Activated naive CD4-positive, alpha-beta T cell treated with anti-CD3 and anti-CD28 coated beads, Interleukin-2, amount 10 ng/mL, durations not matched to agents 7 days and 5 days (primary cell): ENCODE data around the gene ERBB3.
"Not testable (repeated sequence)": the region's sequence is repeated elsewhere in the genome, so short reads cannot be mapped to it uniquely, and the experiment has no call there.

Source experiments
- CTCF ChIA-PET: fragments of 350-600 bp; sonication (Branson Sonifier 250); formaldehyde crosslinking; loops from one replicate; lab custom pipeline; 2021; ENCODE audit warnings: antibody characterized with exemption; lab: Charles Lee
- DNase-seq: peaks from one replicate; pipeline ENCODE4 v3.0.0-alpha.2; 2020
- H3K27ac Mint-ChIP-seq: one replicate; pipeline ENCODE4 v1.8.0; 2021; ENCODE audit warnings: mild to moderate bottlenecking, moderate library complexity, mixed read lengths
- H3K27me3 Mint-ChIP-seq: one replicate; pipeline ENCODE4 v1.8.0; 2021; ENCODE audit warnings: mild to moderate bottlenecking, mixed read lengths
- H3K36me3 Mint-ChIP-seq: one replicate; pipeline ENCODE4 v1.8.0; 2021; ENCODE audit warnings: mixed read lengths
- H3K4me1 Mint-ChIP-seq: one replicate; pipeline ENCODE4 v1.8.0; 2021; ENCODE audit warnings: mixed read lengths
- H3K4me3 Mint-ChIP-seq: one replicate; pipeline ENCODE4 v1.8.0; 2021; ENCODE audit warnings: mild to moderate bottlenecking, moderate library complexity, mixed read lengths
- H3K9me3 Mint-ChIP-seq: one replicate; pipeline ENCODE4 v1.8.0; 2021; ENCODE audit warnings: mixed read lengths

The ERBB3 gene

DNA sequence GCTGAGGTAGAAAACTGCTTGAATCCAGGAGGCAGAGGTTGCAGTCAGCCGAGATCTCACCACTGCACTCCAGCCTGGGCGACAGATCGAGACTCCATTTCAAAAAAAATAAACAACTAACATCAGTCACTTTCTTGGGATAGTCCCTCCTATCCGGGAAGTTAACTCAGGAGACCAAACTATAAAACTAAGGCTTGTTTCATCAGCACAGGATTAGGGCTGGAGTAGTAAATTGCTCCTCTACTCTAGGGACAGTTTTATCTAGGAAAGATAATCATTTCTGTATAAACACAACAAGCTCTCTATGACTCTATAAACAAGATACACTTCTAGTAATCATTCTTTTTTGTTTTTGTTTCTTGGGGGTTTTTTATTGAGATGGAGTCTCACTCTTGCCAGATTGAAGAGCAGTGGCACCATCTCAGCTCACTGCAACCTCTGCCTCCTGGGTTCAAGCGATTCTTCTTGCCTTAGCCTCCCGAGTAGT, 26.5 kb upstream of the ERBB3 start:
- no peak overlapping the region for H3K4me3 Mint-ChIP-seq
- CTCF ChIA-PET = interaction anchor here (0.9 to 1.5 kb wide), 2 partner anchors 17 to 58 kb away, joined by 3 to 7 read pairs; no protein-coding TSS in a partner anchor
- peaks cover 11% of the 10 kb centered on the region for H3K4me1 Mint-ChIP-seq
- no peak overlapping the region for H3K27ac Mint-ChIP-seq
- peaks cover 10% of the 10 kb centered on the region for H3K27me3 Mint-ChIP-seq
- peaks cover 5% of the 10 kb centered on the region for H3K9me3 Mint-ChIP-seq
- DNase-seq = no peak
- no peaks in the 10 kb centered on the region for H3K36me3 Mint-ChIP-seq

DNA sequence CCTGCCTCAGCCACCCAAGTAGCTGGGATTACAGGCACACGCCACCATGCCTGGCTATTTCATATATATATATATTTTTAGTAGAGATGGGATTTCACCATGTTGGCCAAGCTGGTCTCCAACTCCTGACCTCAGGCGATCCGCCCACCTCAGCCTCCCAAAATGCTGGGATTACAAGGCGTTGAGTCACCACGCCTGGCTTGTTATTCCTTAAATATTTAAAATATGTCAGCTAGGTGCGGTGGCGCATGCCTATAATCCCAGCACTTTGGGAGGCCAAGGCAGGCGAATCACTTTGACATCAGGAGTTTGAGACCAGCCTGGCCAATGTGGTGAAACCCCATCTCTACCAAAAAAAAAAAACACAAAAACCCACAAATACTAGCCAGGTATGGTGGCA, 20.0 kb upstream of the ERBB3 start:
- not testable (repeated sequence) for H3K4me3 Mint-ChIP-seq, H3K9me3 Mint-ChIP-seq, H3K27ac Mint-ChIP-seq, DNase-seq, H3K36me3 Mint-ChIP-seq
- CTCF ChIA-PET = interaction anchor here (0.9 kb wide), 1 partner anchor 64 kb away, joined by 4 read pairs; no protein-coding TSS in a partner anchor
- H3K4me1 Mint-ChIP-seq = peaks cover 11% of the 10 kb centered on the region
- H3K27me3 Mint-ChIP-seq = peaks cover 35% of the 10 kb centered on the region

DNA sequence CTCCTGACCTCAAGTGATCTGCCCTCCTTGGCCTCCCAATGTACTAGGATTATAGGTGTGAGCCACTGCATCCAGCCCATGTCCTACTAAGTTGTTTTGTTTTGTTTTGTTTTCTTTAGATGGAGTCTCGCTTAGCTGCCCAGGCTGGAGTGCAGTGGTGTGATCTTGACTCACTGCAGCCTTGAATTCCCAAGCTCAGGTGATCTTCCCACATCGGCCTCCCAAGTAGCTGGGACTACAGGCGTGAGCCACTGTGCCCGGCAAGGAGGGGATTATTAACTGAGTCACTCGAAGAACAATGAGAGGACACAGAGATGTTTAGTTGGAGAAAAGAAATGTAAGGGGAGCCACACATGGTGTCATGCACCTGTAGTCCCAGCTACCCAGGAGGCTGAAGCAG, 18.0 kb upstream of the ERBB3 start:
- Mint-ChIP-seq H3K4me3 (no peak overlapping the region), H3K27ac (no peak overlapping the region), H3K9me3 (no peaks in the 10 kb centered on the region), H3K4me1 (peaks cover 2% of the 10 kb centered on the region), H3K27me3 (peaks cover 35% of the 10 kb centered on the region), H3K36me3 (no peaks in the 10 kb centered on the region)
- CTCF ChIA-PET = interaction anchor here (1.0 to 1.5 kb wide), 4 partner anchors 10 to 66 kb away, joined by 3 to 7 read pairs (median 4); no protein-coding TSS in a partner anchor
- DNase-seq = no peak

DNA sequence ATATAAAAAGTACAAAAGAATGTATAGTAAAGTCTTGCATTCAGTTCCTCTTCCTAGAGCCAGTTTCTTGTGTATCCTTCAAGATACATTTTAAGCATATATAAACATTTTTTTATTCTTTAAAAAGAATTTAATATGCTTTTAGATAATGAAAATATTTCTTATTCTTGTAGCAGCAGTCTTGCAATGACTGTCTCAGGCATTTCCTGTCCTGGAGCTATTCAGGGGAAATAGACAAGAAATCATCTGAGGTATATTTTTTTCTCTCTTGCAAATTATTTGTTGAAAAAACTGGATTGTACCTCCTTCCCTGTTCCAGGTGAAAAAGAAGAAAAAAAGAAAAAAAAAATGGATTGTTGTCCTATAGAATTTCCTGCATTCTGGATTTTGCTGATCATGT, 17.0 kb upstream of the ERBB3 start:
- Mint-ChIP-seq H3K4me1 (peaks cover 1% of the 10 kb centered on the region), H3K36me3 (no peaks in the 10 kb centered on the region), H3K9me3 (no peaks in the 10 kb centered on the region), H3K4me3 (no peak overlapping the region), H3K27ac (no peak overlapping the region), H3K27me3 (peaks cover 27% of the 10 kb centered on the region)
- CTCF ChIA-PET = interaction anchor here (0.9 kb wide), 1 partner anchor 67 kb away, joined by 3 read pairs; no protein-coding TSS in a partner anchor
- no peak for DNase-seq

DNA sequence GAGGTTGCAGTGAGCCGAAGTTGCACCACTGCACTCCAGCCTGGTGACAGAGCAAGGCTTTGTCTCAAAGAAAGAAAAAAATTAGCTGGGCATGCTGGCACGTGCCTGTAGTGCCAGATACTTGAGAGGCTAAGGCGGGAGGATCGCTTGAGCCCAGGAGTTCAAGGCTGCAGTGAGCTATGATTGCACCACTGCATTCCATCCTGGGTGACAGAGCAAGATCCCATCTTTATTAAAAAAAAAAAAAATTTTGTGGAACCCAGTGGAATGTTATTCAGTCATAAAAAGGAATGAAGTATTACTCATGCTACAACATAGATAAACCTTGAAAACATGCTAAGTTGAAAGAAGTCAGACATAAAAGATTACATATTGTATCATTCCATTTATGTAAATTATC, 8.3 kb upstream of the ERBB3 start:
- Mint-ChIP-seq H3K4me3 (no peak overlapping the region), H3K36me3 (no peaks in the 10 kb centered on the region), H3K9me3 (no peaks in the 10 kb centered on the region), H3K4me1 (peaks cover 2% of the 10 kb centered on the region), H3K27ac (no peak overlapping the region), H3K27me3 (peaks cover 33% of the 10 kb centered on the region)
- CTCF ChIA-PET = no interaction called here
- no peak for DNase-seq

DNA sequence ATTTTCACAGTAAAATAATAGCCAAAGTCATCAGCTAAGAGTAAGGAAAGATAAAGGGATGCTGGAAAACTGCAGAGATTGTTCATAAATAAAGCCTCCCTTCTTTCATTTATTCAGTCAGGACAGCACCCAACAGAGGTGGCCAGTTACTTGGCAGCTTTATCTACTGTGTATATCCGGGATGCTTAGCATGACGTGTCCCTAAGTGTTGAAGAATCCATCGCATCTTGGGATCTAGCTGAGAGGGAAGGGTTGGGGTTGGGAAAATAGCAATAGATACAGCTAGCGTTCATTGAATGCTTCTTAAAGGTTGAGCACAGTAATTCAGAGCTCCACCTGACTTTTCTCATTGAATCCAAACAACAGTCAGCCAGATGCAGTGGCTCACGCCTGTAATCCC, 5.6 kb upstream of the ERBB3 start:
- CTCF ChIA-PET = no interaction called here
- peaks cover 6% of the 10 kb centered on the region for H3K4me1 Mint-ChIP-seq
- no peak for DNase-seq

DNA sequence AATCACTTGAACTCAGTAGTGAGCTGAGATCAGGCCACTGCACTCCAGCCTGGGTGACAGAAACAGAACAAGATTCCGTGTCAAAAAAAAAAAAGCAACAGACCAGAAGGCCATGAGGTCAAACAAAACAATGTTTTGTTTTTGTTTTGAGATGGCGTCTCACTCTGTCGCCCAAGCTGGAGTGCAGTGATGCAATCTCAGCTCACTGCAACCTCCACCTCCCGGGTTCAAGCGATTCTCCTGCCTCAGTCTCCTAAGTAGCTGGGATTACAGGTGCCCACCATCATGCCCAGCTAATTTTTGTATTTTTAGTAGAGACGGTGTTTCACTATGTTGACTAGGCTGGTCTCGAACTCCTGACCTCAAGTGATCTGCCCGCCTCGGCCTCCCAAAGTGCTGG, 2.0 kb upstream of the ERBB3 start:
- H3K9me3 Mint-ChIP-seq, DNase-seq, H3K4me3 Mint-ChIP-seq, H3K36me3 Mint-ChIP-seq, H3K27ac Mint-ChIP-seq: not testable (repeated sequence)
- CTCF ChIA-PET = interaction anchor here (0.6 kb wide), 1 partner anchor 27 kb away, joined by 3 read pairs; the partner anchor contains the start of gene PA2G4
- H3K4me1 Mint-ChIP-seq = peaks cover 24% of the 10 kb centered on the region
- peaks cover 66% of the 10 kb centered on the region for H3K27me3 Mint-ChIP-seq

More for the DNA sequence above, 5.6 kb upstream of the ERBB3 start:
- Mint-ChIP-seq H3K36me3 (no peaks in the 10 kb centered on the region), H3K4me3 (no peak overlapping the region), H3K9me3 (no peaks in the 10 kb centered on the region), H3K27ac (no peak overlapping the region), H3K27me3 (peaks cover 55% of the 10 kb centered on the region)

DNA sequence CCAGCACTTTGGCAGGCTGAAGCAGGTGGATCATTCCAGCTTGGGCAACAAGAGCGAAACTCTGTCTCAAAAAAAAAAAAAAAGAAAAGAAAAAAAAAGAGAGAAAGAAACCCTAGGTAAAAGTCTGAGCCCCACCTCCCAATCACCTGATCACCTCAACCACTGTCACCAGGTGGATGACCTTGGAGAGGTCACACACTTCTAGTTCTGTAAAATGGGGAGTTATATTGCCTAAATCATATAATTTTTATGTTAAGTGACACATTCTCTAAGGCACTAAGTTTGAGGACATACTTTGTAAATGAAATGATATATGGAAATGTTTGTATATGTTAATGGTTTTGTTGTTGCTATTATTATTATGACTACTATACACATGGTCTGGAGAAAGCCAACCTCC, 1.5 kb upstream of the ERBB3 start:
- CTCF ChIA-PET = interaction anchor here (0.6 kb wide), 1 partner anchor 26 kb away, joined by 3 read pairs; the partner anchor contains the start of gene PA2G4
- Mint-ChIP-seq H3K4me3 (peak overlapping the region; percentile 59), H3K9me3 (no peaks in the 10 kb centered on the region), H3K27ac (no peak overlapping the region), H3K4me1 (peaks cover 24% of the 10 kb centered on the region), H3K27me3 (peaks cover 66% of the 10 kb centered on the region), H3K36me3 (no peaks in the 10 kb centered on the region)
- DNase-seq = no peak

DNA sequence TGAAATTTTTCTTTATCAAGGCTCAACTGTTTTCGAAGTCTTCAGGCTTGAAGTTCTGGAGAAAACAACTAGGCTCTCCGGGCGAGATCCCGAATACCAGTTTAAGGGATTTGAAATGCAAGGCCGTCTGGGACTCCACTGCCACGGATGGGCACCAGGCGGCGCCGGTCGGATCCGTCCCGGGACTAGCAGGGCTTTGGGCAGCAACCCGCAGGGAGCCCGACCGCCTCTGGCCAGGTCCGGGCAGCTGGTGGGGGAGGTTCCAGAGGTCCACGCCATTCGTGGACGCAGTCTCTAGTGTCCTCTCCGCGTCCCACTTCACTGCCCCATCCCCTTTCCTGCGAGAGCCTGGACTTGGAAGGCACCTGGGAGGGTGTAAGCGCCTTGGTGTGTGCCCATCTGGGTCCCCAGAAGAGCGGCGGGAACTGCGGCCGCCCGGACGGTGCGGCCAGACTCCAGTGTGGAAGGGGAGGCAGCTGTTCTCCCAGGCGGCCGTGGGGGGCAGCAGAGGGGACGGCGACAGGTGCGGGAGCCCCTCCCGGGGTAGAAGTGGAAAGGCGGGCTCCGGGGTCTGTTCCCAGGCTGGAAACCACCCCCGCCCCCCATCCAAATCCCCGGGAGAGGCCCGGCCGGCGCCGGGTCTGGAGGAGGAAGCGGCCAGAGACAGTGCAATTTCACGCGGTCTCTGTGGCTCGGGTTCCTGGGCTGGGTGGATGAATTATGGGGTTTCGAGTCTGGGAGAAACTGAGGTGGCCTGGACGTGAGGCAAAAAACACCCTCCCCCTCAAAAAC, 838 bp upstream of the ERBB3 start:
- DNase-seq = peak; percentile 65
- no peak overlapping the region for H3K27ac Mint-ChIP-seq
- peaks cover 24% of the 10 kb centered on the region for H3K4me1 Mint-ChIP-seq
- CTCF ChIA-PET = interaction anchor here (0.7 to 1.2 kb wide), 5 partner anchors 9 to 68 kb away, joined by 3 read pairs; no protein-coding TSS in a partner anchor
- no peaks in the 10 kb centered on the region for H3K9me3 Mint-ChIP-seq
- peaks cover 71% of the 10 kb centered on the region for H3K27me3 Mint-ChIP-seq
- H3K36me3 Mint-ChIP-seq = no peaks in the 10 kb centered on the region
- H3K4me3 Mint-ChIP-seq = peak overlapping the region; percentile 76

DNA sequence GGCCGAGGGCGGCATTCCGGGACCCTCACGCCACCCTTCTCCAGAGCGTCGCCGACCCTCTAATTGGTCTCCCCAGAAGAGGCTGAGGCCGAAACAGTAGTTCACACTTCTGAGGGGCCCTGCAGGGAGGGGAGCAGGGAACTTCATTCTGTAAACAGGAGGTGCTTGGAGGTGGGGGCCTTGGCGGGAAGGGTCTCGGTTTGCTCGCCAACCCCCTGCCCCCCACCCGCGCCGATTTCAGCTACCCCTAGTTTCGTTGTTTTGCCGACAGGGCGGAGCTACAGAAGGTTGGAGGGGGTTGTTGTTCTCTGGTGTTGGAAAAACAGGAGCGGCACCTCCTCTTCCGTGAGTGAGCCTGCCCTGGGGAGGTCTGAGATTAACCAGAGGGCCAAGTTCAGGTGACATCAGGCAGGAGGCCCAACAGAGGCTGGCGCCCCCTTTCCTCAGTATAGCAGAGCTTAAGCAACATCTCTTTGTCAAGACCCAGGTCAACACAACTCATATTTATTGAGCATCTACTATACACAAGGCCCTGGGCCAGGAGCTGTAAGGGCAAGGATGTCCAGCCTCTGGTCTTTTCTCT, 682 bp downstream of the ERBB3 start:
- Mint-ChIP-seq H3K27me3 (peaks cover 81% of the 10 kb centered on the region), H3K4me1 (peaks cover 26% of the 10 kb centered on the region), H3K36me3 (no peaks in the 10 kb centered on the region), H3K27ac (no peak overlapping the region), H3K9me3 (no peaks in the 10 kb centered on the region), H3K4me3 (peak overlapping the region; percentile 76)
- no peak for DNase-seq
- CTCF ChIA-PET = interaction anchor here (0.6 to 6.6 kb wide), 3 partner anchors 21 to 48 kb away, joined by 3 to 64 read pairs (median 3); partner anchors contain the start of gene PA2G4

DNA sequence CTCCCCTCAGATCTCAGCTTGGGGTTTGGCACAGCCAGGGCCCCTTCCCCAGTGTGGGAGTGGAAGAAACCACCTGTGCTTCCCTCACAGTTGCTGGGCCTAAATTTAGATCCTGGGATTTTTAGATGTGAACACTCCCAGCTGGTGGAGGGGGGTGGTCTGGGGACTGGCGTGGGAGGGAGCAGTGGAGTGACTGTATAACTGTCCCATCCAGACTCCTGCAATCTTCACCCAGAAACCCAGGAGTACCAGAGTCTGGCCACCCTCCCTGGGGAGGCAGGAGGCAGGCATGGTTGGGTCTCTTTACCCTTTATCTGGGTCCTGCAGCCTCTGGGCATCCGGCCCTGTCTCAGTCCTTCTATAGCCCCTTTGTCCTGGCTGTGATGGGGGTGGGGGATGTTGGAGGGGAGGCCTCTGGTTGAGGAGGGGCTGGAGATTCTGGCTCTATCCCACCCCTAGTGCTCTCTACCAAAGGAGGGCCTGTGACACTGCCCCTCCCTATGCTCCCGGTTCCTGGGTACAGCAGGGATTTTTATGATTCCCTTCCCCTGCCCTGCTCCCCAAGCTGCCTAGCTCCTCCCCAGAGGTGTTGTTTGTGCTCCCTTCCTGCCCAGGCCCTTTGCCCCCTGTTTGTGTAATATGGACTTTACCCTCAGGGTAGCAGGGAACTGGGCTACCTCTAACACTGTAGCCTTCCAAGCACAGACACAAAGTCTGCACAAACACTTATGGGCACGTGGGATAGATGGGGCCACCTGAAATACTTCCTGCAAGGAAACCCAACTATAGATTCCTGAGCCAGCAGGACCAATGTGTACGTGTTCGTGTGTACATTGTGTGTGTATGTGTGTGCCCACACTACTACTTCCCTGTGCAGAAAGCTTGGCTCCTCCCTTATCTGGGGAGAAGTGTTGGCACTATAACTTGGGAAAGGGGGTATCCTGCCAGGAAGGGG, 1.7 kb downstream of the ERBB3 start:
- DNase-seq = no peak
- CTCF ChIA-PET = interaction anchor here (0.6 to 6.6 kb wide), 4 partner anchors 20 to 343 kb away, joined by 3 to 64 read pairs (median 3); partner anchors contain the start of gene PA2G4
- no peak overlapping the region for H3K27ac Mint-ChIP-seq
- no peaks in the 10 kb centered on the region for H3K36me3 Mint-ChIP-seq
- peaks cover 26% of the 10 kb centered on the region for H3K4me1 Mint-ChIP-seq
- peaks cover 88% of the 10 kb centered on the region for H3K27me3 Mint-ChIP-seq
- no peaks in the 10 kb centered on the region for H3K9me3 Mint-ChIP-seq
- H3K4me3 Mint-ChIP-seq = peak overlapping the region; percentile 76

DNA sequence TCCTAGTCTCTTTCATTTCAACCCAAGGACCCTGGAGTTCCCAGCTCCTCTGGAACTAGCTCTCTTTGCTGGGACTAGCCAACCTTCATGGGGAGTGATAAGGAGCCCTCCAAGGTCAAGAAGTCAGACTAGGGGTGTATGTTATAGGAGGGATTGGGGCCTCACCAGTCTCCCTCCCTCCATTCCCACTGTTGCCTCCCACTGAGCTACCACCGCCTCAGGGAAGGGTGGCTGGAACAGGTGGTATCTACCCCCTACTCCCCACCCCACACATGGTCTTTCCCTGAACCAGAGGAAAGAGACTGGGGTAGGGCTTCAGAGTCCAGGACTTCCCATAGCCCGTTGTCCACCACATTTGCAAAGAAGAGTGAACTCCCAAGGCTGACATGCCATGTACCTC, 2.4 kb downstream of the ERBB3 start:
- Mint-ChIP-seq H3K4me1 (peaks cover 26% of the 10 kb centered on the region), H3K27me3 (peaks cover 91% of the 10 kb centered on the region), H3K27ac (no peak overlapping the region), H3K9me3 (no peaks in the 10 kb centered on the region), H3K4me3 (no peak overlapping the region), H3K36me3 (no peaks in the 10 kb centered on the region)
- CTCF ChIA-PET = interaction anchor here (0.6 to 6.6 kb wide), 2 partner anchors 19 to 190 kb away, joined by 4 to 64 read pairs; partner anchors contain the start of gene PA2G4
- DNase-seq = no peak

DNA sequence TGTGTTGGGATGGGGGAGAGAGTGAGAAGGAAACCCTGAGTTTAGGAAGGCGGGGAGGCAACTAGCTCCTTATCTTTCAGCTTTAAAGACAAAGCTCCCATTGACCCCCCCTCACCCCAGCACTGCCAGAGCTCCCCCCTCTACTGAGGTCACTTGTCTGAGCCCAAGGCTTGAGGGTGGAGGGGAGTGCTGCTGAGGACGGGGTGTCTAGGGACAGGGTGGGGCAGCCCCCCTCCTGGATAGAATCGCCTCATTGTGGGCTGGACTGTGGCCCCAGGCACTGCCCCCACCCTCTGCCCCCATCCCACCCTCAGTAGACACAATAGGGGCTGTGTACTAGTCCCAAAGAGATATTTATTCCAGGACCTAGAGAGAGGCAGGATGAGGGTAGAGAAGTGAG, 3.0 kb downstream of the ERBB3 start:
- peaks cover 26% of the 10 kb centered on the region for H3K4me1 Mint-ChIP-seq
- H3K4me3 Mint-ChIP-seq = no peak overlapping the region
- no peak for DNase-seq
- no peaks in the 10 kb centered on the region for H3K36me3 Mint-ChIP-seq
- no peaks in the 10 kb centered on the region for H3K9me3 Mint-ChIP-seq
- CTCF ChIA-PET = interaction anchor here (0.6 to 6.6 kb wide), 3 partner anchors 19 to 190 kb away, joined by 3 to 64 read pairs (median 4); partner anchors contain the start of gene PA2G4
- H3K27me3 Mint-ChIP-seq = peaks cover 91% of the 10 kb centered on the region
- H3K27ac Mint-ChIP-seq = no peak overlapping the region
